ENCODE data around the gene ARHGAP42.

Gene ARHGAP42

GRCh38 chr11:100761841-100762240 is 74.8 kb downstream of the ARHGAP42 start:
- FAIRE-seq: no peak

DNA sequence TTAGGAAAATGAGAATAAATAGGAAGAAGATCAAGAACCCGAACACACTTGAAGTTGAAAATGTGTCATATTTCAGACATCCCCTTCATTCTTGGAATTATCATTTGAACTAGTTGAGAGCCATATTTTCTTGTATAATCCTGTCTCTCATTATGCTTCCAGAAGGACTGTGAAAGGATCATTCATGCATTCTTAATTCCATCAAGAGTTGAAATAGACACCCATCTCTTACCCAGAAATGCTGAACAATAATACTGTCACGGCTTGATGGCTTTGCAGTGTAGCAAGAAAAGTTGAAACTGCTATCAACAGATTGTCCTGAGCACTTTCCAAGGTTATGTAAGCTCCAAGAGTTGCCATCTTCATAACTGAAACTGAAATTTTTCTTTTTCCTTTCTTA is 79.7 kb downstream of the ARHGAP42 start:
- no peak for FAIRE-seq

DNA sequence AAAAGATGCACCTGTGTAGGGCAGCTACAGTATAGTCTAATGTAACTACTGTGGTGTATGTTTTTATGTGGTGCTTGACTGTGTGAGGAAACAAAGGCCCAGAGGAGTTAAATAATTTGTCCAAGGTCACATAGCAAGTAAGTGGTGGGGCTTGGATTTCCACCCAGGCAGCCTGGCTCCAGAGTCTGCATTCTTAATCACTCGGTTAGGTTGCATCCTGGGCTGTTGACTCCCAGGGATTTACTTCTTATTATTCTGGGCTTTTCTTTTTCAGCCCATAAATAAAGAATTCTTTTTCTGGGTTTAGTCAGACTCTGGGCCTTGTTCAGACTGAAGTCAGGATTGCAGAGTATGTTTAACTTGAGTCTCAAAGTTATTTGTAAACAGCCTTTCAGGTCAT is 82.1 kb downstream of the ARHGAP42 start:
- FAIRE-seq: no peak

DNA sequence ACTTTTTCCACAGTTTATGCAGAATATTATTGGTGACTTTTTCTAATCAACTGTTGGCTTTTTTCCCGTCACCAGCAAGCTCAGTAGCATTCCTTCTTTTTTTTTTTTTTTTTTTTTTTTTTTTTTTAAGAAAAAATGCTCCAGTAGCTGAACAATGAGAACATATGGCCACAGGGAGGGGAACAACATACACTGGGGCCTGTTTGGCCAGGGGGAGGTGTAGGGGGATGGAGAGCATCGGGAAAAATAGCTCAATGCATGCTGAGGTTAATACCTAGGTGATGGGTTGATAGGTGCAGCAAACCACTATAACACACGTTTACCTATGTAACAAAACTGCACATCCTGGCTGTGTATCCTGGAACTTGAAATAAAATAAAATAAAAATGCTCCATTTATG is 82.5 kb downstream of the ARHGAP42 start:
- no peak for FAIRE-seq

DNA sequence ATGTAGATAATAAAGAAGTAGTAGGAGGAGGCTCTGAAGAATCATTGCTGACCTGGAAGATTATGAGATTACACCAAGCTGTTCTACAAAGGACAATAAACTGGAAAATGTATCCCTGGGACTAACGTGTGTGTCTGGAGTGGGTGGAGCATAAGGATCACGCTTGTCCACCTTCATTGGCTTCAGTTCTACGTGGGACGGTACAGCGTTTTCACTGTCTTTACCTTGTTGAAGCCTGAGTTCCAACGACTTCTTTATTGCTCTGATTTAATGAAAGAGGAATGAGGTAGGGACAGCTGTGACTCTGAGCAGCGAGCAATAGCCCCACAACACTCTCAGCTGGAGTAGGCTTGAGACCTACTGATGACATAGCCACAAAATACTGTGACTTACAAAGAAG is 87.0 kb downstream of the ARHGAP42 start:
- FAIRE-seq: no peak

DNA sequence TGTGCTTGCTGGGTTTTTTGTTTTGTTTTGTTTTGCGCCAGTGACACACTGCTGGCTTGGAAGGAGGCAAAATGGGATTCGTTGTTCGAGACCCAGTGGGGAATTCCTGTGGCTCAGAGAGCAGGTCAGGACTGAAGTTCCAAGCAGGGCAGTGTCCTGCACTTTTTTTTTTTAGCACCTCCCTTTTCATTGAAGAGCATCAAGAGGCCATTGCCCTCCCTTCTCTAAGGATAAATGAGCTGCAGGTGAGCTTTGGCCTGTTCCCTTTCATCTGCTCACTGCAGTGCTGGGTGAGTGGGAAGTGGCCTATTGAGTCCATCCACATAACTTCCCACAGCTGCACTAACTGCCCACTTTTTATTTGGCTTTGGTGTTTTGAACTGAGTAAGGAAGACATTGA is 87.8 kb downstream of the ARHGAP42 start:
- no peak for FAIRE-seq

DNA sequence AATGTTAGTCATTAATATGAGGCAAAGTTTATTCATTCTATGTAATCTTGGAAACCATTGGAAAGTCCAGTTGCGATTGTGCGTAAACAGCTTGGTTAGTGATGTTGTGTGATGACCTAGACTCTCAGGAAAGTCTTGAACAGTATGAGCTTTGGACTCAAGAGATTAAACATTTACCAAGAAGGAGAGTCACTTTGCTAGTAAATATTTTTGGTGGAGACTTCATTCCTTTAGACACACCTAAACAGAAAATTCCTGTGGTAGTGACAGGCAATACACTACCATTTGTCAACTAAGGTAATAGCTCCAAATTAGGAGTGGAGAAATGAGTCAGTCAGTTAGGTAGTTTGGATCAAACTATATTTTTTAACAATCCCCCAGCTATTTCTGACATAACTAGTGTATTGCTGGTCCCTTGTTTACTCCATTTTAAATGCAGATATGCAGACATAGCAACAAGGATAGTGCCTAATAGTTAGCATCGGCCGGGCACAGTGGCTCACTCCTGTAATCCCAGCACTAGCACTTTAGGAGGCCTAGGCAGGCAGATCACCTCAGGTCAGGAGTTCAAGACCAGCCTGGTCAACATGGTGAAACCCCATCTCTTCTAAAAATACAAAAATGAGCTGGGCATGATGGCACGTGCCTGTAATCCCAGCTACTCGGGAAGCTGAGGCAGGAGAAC is 89.3 kb downstream of the ARHGAP42 start:
- peak; percentile 95 for FAIRE-seq

GRCh38 chr11:100777103-100777502 is 90.0 kb downstream of the ARHGAP42 start:
- peak; percentile 10 for FAIRE-seq

DNA sequence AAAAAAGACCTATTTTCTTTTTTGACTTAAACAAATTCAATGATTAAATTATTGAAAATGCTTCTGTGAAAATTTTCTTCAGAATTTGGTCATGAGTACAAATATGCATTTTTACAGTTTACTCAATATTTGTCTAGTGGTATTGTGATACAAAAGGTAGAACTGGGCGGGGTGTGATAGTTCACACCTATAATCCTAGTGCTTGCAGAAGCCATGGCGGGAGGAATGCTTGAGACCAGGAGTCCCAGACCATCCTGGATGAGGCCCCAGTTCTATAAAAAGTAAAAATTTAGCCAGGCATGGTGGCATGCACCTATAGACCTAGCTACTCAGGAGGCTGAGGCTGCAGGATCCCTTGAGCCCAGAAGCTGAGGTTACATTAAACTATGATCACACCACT is 90.6 kb downstream of the ARHGAP42 start:
- no peak for FAIRE-seq

DNA sequence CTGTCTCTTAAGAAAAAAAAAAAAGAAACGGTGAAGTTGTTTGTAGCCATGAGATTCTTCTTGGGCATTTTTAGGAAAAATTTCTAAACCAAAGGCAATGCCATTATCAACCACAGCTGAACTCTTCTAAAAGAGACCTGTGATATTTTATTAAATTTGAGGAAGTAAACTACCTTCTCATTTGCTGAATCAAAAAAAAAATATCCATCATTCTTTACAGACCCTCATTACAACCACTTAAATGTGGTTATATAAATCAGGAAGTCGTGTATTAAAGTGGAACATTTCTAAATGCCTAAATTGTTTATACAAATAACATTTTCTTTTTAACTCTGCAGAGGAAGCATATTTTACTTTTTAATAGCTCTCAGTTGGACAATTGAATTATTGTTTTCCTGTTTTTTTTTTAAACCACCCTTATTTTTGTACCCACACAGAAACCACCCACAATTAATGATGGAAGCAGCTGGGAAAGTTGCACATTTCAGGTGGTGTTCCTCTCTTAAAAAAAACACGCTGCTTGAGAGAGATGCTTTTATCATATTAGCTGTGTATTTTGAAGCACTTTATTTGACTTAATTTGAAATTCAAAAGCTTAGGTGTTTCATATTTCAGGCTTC is 91.2 kb downstream of the ARHGAP42 start:
- FAIRE-seq: no peak

DNA sequence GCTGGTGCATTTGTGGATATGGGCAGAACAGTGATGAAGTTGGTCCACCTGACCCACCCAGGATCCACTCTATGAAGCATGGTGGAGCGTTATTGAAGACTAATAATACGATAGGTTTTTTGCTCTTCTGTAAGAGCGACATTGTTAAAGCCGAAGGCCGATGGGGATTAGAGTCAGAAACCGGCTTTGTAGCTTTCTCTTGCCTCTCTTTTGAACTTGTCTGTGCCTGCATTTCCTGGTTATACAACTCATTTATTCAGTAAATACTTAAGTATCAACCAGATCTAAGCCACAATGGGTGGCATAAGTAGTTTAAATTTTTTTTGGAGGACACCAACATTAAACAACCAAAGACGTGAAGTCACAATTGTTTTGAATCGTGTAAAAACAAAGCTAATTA is 93.4 kb downstream of the ARHGAP42 start:
- FAIRE-seq: no peak

DNA sequence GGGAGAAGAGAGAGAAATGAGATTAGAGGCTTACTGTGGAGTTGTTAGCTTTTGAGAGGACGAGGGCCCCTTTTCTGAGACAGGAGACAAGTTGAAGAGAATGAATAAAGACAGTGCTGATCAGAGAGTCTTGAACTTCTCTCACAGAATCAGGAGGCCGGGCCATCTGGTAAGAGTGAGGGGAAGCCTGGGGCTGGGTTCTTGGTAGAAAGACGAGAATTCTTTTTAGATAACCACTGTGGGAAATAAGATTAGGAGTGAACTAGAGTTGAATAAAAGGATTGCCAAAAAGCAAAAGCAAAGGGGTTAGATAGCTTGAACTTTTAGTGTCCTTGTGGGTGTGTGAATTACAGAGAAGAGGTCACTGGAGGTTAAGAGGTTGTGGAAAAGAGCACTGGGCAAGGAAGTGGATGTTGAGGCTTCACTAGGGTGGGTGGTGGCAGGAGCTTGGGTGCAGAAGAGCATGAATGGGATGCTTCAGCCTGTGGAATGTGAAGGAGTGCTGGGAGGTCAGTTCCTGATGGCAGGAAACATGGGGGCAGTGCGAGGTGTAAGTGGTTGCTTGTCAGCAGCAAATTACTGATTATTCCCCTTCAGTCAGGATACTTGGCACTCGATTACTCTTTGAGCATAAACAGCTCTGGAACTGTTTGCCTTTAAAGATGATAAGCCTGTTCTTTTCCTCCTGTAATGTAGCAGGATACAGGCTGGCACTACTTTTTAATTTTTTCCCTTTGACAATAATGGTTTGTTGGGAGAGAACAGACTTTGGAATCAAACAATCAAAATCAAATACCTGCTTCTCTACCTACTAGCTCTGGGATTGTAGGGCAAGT is 98.3 kb downstream of the ARHGAP42 start:
- no peak for FAIRE-seq

DNA sequence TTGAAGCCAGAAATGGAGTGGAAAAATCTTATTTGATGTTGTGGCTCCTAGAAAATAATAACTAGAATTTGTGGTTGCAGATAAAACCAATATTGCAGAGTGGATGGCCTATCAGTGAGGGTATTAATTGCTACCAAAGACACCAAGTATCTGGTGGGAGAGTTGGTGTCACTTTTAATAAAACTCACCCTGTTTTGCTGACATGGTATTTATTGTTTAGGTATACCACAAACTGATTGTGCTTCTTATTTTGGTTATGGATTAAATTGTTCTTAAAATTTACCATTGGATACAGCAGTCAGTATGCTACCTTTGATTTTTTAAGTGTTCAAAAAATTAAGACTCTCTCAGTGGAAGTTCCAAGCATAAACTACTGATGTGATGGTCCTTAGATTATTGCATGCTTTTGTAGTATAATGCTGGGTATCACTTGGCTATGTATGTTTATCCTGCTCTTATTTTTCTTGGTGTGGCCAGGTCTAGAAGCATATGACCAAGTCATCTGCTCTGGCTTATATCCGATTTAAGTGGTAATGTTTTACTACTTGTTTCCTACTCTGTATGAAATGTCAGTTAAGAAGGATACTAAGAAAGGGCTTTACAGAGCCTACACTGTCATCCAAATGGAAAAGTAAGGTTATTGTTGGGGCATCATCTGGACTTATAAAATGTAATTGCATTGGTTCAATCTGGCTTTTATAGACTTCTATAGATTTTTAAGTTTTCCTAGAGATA is 101.6 kb downstream of the ARHGAP42 start:
- no peak for FAIRE-seq

- FAIRE-seq: no peak
These were observed 102.4 kb downstream of the ARHGAP42 start for GRCh38 chr11:100789500-100789899.

GRCh38 chr11:100790073-100790472 is 103.0 kb downstream of the ARHGAP42 start:
- FAIRE-seq: no peak

GRCh38 chr11:100791103-100791502 is 104.0 kb downstream of the ARHGAP42 start:
- no peak for FAIRE-seq

DNA sequence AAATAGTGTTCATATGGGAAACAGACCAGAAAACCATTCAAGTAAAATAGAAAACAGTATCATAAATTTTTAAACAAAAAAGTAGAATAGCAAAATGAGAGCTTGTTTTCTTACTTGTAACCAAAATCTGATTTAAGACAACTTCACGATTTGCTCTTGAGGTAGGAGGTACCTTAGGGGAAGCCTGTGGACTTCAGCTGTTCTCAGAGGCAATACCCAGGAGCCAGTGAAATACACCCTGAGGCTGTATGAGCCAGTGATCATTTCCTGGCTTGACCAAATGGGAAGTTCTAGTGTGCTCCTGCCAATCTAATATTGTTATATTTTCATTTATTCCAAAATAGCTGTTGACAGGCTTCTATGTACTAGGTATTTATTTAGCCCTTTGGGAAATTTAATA is 104.8 kb downstream of the ARHGAP42 start:
- no peak for FAIRE-seq

DNA sequence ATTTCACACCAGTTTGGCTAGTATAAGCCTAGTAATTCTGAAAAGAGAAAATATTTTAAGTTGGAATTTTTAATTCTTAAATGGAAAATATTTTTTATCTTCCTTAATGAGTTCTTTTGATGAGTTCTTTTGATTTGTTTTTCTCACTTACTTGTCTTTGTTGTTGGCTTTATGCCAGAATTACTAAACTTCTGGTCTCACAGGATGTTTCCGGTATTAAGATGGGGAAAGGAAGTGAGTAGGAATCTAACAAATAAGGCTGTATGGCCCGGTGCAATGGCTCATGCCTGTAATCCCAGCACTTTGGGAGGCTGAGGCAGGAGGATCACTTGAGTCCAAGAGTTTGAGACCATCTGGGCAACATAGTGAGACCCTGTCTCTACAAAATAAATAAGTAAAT is 106.4 kb downstream of the ARHGAP42 start:
- FAIRE-seq: no peak

GRCh38 chr11:100794446-100794845 is 107.4 kb downstream of the ARHGAP42 start:
- FAIRE-seq: no peak

DNA sequence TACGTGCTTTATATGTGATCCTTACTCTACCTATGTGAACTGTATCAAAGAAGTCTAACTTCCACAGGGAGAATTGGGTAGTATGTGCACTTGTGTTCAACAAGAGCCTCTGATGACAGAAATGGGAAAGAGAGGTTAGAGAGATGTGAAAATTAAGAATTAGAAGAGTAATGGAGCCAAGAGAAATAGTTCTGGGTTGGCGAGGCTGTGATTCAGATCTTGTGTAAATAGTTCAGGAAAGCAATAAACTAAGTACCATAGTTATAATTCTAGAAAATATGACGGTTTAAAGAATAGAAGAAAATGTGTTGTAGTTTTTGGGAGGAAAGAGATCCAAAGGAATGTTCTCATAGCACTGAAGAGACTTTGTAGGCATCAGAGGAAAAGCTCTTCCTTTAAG is 112.4 kb downstream of the ARHGAP42 start:
- no peak for FAIRE-seq

- FAIRE-seq: no peak
These were observed 113.1 kb downstream of the ARHGAP42 start for GRCh38 chr11:100800202-100800601.

- no peak for FAIRE-seq
These were observed 114.3 kb downstream of the ARHGAP42 start for GRCh38 chr11:100801225-100801999.
